ENCODE measurements around the gene RETREG3. TPM values are rescaled to one million over a fixed set of nuclear protein-coding genes. Genes with fewer than 3 reads are reported as not detected.

RETREG3 gene
- total and polyA plus RNA-seq, 2 donors (not counting 1 experiment from before 2014, with no cell fraction given): 44.1 to 108 TPM

- H3K79me2 ChIP-seq (ENCODE audit: control insufficient read depth, insufficient read depth, low read length): peaks cover 11% of the 10 kb centered on the region
- POLR2A ChIA-PET: no interaction called here
- H3K27me3 ChIP-seq (replicated peaks in 1 of 4; ENCODE audit: control extremely low read depth in 1 of 4, control insufficient read depth in 3 of 4, insufficient read depth in 4 of 4, low read length in 3 of 4): no peaks in the 10 kb centered on the region
- ATAC-seq (ENCODE audit: low read depth) (no peak), DNase-seq (no peak)
- intact Hi-C loops (cut with micrococcal nuclease): no loop called here
- no peak overlapping the region for H3K27ac ChIP-seq (ENCODE audit: low read length in 2 of 2)
- H3K9ac ChIP-seq (ENCODE audit: low read length): no peak overlapping the region
- H3K4me2 ChIP-seq (replicated peaks; ENCODE audit: low read depth, low read length, poor library complexity, severe bottlenecking): no peak overlapping the region
- H3K36me3 ChIP-seq (replicated peaks in 1 of 2; ENCODE audit: control extremely low read depth in 1 of 2, control insufficient read depth in 1 of 2, extremely low read depth in 1 of 2, insufficient read depth in 2 of 2, low read length in 1 of 2): peaks cover 0 to 30% of the 10 kb centered on the region in 2 experiments
- H4K20me1 ChIP-seq (ENCODE audit: control insufficient read depth, insufficient read depth, low read length, poor library complexity, severe bottlenecking): peaks cover 1% of the 10 kb centered on the region
- Mint-ChIP-seq H3K4me3 (no peak overlapping the region), H3K27ac (no peak overlapping the region), H3K4me1 (peaks cover 21% of the 10 kb centered on the region), H3K9me3 (ENCODE audit: insufficient read depth) (no peaks in the 10 kb centered on the region), H3K27me3 (no peaks in the 10 kb centered on the region)
- H2AFZ ChIP-seq (ENCODE audit: insufficient read depth, low read depth, low read length, poor library complexity, severe bottlenecking): no peak overlapping the region
- WGBS (ENCODE audit: insufficient coverage): 98% methylated on average over 13 of the region's 17 CpGs
- H3K4me1 ChIP-seq (ENCODE audit: control insufficient read depth in 2 of 2, insufficient read depth in 2 of 2, low read length in 2 of 2): peaks cover 5 to 14% of the 10 kb centered on the region in 2 donors
- H3K4me3 ChIP-seq (ENCODE audit: control extremely low read depth in 1 of 5, extremely low read depth in 1 of 5, insufficient read depth in 1 of 5, low read depth in 2 of 5, low read length in 4 of 5): no peak overlapping the region
- TF ChIP-seq EZH2 (IDR thresholded peaks at IDR 0.05; ENCODE audit: borderline replicate concordance, insufficient read depth, low read depth, low read length, poor library complexity, severe bottlenecking): no peak
- TF ChIP-seq, protein P1, sequence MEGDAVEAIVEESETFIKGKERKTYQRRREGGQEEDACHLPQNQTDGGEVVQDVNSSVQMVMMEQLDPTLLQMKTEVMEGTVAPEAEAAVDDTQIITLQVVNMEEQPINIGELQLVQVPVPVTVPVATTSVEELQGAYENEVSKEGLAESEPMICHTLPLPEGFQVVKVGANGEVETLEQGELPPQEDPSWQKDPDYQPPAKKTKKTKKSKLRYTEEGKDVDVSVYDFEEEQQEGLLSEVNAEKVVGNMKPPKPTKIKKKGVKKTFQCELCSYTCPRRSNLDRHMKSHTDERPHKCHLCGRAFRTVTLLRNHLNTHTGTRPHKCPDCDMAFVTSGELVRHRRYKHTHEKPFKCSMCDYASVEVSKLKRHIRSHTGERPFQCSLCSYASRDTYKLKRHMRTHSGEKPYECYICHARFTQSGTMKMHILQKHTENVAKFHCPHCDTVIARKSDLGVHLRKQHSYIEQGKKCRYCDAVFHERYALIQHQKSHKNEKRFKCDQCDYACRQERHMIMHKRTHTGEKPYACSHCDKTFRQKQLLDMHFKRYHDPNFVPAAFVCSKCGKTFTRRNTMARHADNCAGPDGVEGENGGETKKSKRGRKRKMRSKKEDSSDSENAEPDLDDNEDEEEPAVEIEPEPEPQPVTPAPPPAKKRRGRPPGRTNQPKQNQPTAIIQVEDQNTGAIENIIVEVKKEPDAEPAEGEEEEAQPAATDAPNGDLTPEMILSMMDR (IDR thresholded peaks at IDR 0.05): no peak
- no peaks in the 10 kb centered on the region for H3K9me3 ChIP-seq (ENCODE audit: control extremely low read depth in 1 of 3, control insufficient read depth in 2 of 3, insufficient read depth in 1 of 3, low read length in 2 of 3)
- CTCF ChIA-PET: no interaction called here
These were observed 4.6 kb upstream of the RETREG3 start for GRCh38 chr17:42613699-42614295.

- H3K27me3 Mint-ChIP-seq: no peaks in the 10 kb centered on the region
- Histone ChIP-seq H3K27me3 (replicated peaks in 1 of 4; ENCODE audit: control extremely low read depth in 1 of 4, control insufficient read depth in 3 of 4, insufficient read depth in 4 of 4, low read length in 3 of 4) (no peaks in the 10 kb centered on the region), H3K27ac (ENCODE audit: low read length in 2 of 2) (no peak overlapping the region), H3K4me2 (replicated peaks; ENCODE audit: low read depth, low read length, poor library complexity, severe bottlenecking) (no peak overlapping the region), H3K4me3 (ENCODE audit: control extremely low read depth in 1 of 5, extremely low read depth in 1 of 5, insufficient read depth in 1 of 5, low read depth in 2 of 5, low read length in 4 of 5) (no peak overlapping the region), H4K20me1 (ENCODE audit: control insufficient read depth, insufficient read depth, low read length, poor library complexity, severe bottlenecking) (peaks cover 19% of the 10 kb centered on the region), H3K4me1 (ENCODE audit: control insufficient read depth in 2 of 2, insufficient read depth in 2 of 2, low read length in 2 of 2) (peaks cover 14 to 18% of the 10 kb centered on the region in 2 donors), H3K79me2 (ENCODE audit: control insufficient read depth, insufficient read depth, low read length) (peaks cover 28% of the 10 kb centered on the region), H3K9me3 (ENCODE audit: control extremely low read depth in 1 of 3, control insufficient read depth in 2 of 3, insufficient read depth in 1 of 3, low read length in 2 of 3) (no peaks in the 10 kb centered on the region), H2AFZ (ENCODE audit: insufficient read depth, low read depth, low read length, poor library complexity, severe bottlenecking) (no peak overlapping the region), H3K9ac (ENCODE audit: low read length) (no peak overlapping the region), H3K36me3 (replicated peaks in 1 of 2; ENCODE audit: control extremely low read depth in 1 of 2, control insufficient read depth in 1 of 2, extremely low read depth in 1 of 2, insufficient read depth in 2 of 2, low read length in 1 of 2) (peaks cover 0 to 30% of the 10 kb centered on the region in 2 experiments)
- CTCF ChIA-PET: no interaction called here
- 100% methylated on average over 1 of the region's 4 CpGs for WGBS (ENCODE audit: insufficient coverage)
- peaks cover 25% of the 10 kb centered on the region for H3K4me1 Mint-ChIP-seq
- H3K4me3 Mint-ChIP-seq: peak overlapping the region; percentile 23
- no peak for DNase-seq
- POLR2A ChIA-PET: no interaction called here
- ATAC-seq (ENCODE audit: low read depth): no peak
- no peak overlapping the region for H3K27ac Mint-ChIP-seq
- intact Hi-C loops (cut with micrococcal nuclease): no loop called here
- TF ChIP-seq, protein P1 (IDR thresholded peaks at IDR 0.05): no peak
- no peak for TF ChIP-seq EZH2 (IDR thresholded peaks at IDR 0.05; ENCODE audit: borderline replicate concordance, insufficient read depth, low read depth, low read length, poor library complexity, severe bottlenecking)
- no peaks in the 10 kb centered on the region for H3K9me3 Mint-ChIP-seq (ENCODE audit: insufficient read depth)
These were observed 2.8 kb upstream of the RETREG3 start for GRCh38 chr17:42612013-42612412.

All from B cell (primary cell).